OCI-LY7 (cell line): ENCODE measurements around the gene FOXF2. TPM values are rescaled to one million over a fixed set of nuclear protein-coding genes. Genes with fewer than 3 reads are reported as not detected.

Experiments
- BruUV-seq: library from RNA; stranded (reverse); fragments of 400-500 nt; replicated peaks from 2 replicates; lab custom pipeline; 2021; lab: Mats Ljungman, UMichigan
- CTCF ChIA-PET: fragments of 300-600 bp; sonication (Branson Sonifier 250); formaldehyde crosslinking; loops from one replicate; lab custom pipeline; 2022; ENCODE audit warnings: antibody characterized with exemption; ENCODE audit not compliant: unreplicated experiment; lab: Charles Lee
- POLR2A ChIA-PET: fragments of 300-600 bp; sonication (Branson Sonifier 250); formaldehyde crosslinking; loops from one replicate; lab custom pipeline; 2022; ENCODE audit warnings: antibody characterized with exemption; lab: Charles Lee
- DNase-seq: peaks from one replicate; pipeline ENCODE4 v3.0.0-alpha.2; 2015; ENCODE audit warnings: low spot score
- H2AFZ ChIP-seq: fragments of 200-600 bp; sonication (generic), shearing (Covaris generic); 2 replicates; pipeline ENCODE4 v1.6.1; 2014; ENCODE audit warnings: mild to moderate bottlenecking, antibody characterized with exemption, low read length, moderate library complexity
- H3K27ac ChIP-seq: fragments of 200-600 bp; sonication (generic); 2 replicates; pipeline ENCODE4 v1.5.1; 2014; ENCODE audit warnings: mixed run types, low read depth, mild to moderate bottlenecking, moderate library complexity, low read length, inconsistent platforms; ENCODE audit not compliant: poor library complexity, severe bottlenecking
- H3K36me3 ChIP-seq: fragments of 200-600 bp; sonication (generic); 2 replicates; pipeline ENCODE4 v1.6.1; 2014; ENCODE audit warnings: mild to moderate bottlenecking, antibody characterized with exemption, low read length, moderate library complexity, mixed read lengths; ENCODE audit not compliant: insufficient read depth
- H3K4me1 ChIP-seq: fragments of 200-600 bp; sonication (generic); 2 replicates; pipeline ENCODE4 v1.5.1; 2014; ENCODE audit warnings: mild to moderate bottlenecking, low read length; ENCODE audit not compliant: insufficient read depth, poor library complexity, severe bottlenecking
- H3K4me2 ChIP-seq: fragments of 200-600 bp; sonication (generic); 2 replicates; pipeline ENCODE4 v1.6.1; 2014; ENCODE audit warnings: mild to moderate bottlenecking, low read length
- H3K4me3 ChIP-seq: fragments of 200-600 bp; sonication (generic); 2 replicates; pipeline ENCODE4 v1.5.1; 2014; ENCODE audit warnings: mild to moderate bottlenecking, low read depth, low read length; ENCODE audit not compliant: poor library complexity, severe bottlenecking
- H3K79me2 ChIP-seq: fragments of 200-600 bp; sonication (generic); 2 replicates; pipeline ENCODE4 v1.6.1; 2016; ENCODE audit warnings: low read depth, mild to moderate bottlenecking, low read length, moderate library complexity, mixed read lengths; ENCODE audit not compliant: insufficient read depth
- H3K9me2 ChIP-seq: fragments of 200-600 bp; sonication (generic); 2 replicates; pipeline ENCODE4 v1.6.1; 2016; ENCODE audit warnings: mild to moderate bottlenecking, low read length, mixed read lengths; ENCODE audit not compliant: insufficient read depth
- H3K9me3 ChIP-seq: fragments of 200-600 bp; sonication (generic); 2 replicates; pipeline ENCODE4 v1.6.1; 2014; ENCODE audit warnings: mild to moderate bottlenecking, mixed run types, low read length, mixed read lengths
- H4K20me1 ChIP-seq: fragments of 200-600 bp; sonication (generic); 2 replicates; pipeline ENCODE4 v1.6.1; 2014; ENCODE audit warnings: mild to moderate bottlenecking, antibody characterized with exemption, low read length, moderate library complexity, mixed read lengths; ENCODE audit not compliant: insufficient read depth
- EZH2phosphoT487 ChIP-seq: fragments of 200-600 bp; sonication (generic); IDR thresholded peaks from 2 replicates; pipeline ENCODE4 v1.6.1; 2018; ENCODE audit warnings: low read depth, borderline replicate concordance, mild to moderate bottlenecking, mixed run types, antibody characterized with exemption, low read length, moderate library complexity, mixed read lengths
- intact Hi-C: fragments of 100-400 bp; cut with micrococcal nuclease; formaldehyde crosslinking; loops from one replicate; pipeline ENCODE4 v1.10.0; 2022; ENCODE audit not compliant: unreplicated experiment
- total RNA-seq, 2 experiments: library from RNA; depleted of rRNA in 1 of 2; stranded (reverse); fragments of >200 nt in 1 of 2; shearing (Covaris generic) in 1 of 2; gene quantifications; 2 replicates each; pipeline ENCODE4 v1.2.3, GENCODE V29; 2014 to 2022
- TF ChIP-seq, protein P1 (sequence below): fragments of 200-600 bp; sonication (generic); conservative IDR thresholded peaks from 2 replicates; pipeline ENCODE4 v1.5.1; 2014; ENCODE audit warnings: mild to moderate bottlenecking, antibody characterized with exemption, low read length, moderate library complexity, mixed read lengths

Gene FOXF2
- total RNA-seq, 2 experiments from 2014 or later: not detected

DNA sequence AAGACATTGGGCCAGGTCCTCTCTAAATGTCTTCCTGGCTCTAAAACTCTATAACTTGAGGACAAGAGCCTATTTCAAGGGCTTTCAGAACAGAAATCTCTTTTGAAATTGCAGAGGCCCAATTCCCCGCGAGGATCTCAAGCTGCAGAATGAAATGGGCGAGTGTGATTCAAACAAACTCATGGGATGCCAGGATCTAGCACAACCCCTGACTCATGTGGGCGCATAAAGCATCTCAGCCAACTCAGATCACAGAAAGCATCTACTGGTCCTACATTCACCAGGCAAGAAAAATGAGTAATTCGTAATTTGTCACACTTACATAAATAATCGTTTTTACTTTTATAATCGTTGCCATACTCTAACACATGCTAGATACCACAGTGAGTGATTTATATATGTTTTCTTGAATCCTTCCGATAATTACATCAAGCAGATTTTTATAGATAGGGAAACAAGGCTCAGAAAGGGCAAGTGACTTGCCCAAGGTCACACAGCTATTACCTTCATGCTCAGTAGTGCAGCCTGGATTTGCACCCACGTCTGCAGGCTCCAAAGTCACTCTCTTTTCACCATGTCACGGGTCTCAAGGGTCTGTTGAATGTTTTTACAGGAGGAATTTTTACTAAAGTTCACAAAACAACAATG is 26.2 kb downstream of the FOXF2 start:
- no peaks in the 10 kb centered on the region for H3K79me2 ChIP-seq
- no peaks in the 10 kb centered on the region for H3K9me2 ChIP-seq
- H3K36me3 ChIP-seq: no peaks in the 10 kb centered on the region
- CTCF ChIA-PET: no interaction called here
- no peak overlapping the region for H2AFZ ChIP-seq
- H3K4me1 ChIP-seq: no peaks in the 10 kb centered on the region
- no peak overlapping the region for H3K27ac ChIP-seq
- H3K9me3 ChIP-seq: no peaks in the 10 kb centered on the region
- no TSS peak for BruUV-seq
- TF ChIP-seq, protein P1, sequence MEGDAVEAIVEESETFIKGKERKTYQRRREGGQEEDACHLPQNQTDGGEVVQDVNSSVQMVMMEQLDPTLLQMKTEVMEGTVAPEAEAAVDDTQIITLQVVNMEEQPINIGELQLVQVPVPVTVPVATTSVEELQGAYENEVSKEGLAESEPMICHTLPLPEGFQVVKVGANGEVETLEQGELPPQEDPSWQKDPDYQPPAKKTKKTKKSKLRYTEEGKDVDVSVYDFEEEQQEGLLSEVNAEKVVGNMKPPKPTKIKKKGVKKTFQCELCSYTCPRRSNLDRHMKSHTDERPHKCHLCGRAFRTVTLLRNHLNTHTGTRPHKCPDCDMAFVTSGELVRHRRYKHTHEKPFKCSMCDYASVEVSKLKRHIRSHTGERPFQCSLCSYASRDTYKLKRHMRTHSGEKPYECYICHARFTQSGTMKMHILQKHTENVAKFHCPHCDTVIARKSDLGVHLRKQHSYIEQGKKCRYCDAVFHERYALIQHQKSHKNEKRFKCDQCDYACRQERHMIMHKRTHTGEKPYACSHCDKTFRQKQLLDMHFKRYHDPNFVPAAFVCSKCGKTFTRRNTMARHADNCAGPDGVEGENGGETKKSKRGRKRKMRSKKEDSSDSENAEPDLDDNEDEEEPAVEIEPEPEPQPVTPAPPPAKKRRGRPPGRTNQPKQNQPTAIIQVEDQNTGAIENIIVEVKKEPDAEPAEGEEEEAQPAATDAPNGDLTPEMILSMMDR: no peak
- POLR2A ChIA-PET: no interaction called here
- DNase-seq: no peak
- H4K20me1 ChIP-seq: no peaks in the 10 kb centered on the region
- intact Hi-C loops: no loop called here
- H3K4me2 ChIP-seq: no peak overlapping the region
- no peak overlapping the region for H3K4me3 ChIP-seq

DNA sequence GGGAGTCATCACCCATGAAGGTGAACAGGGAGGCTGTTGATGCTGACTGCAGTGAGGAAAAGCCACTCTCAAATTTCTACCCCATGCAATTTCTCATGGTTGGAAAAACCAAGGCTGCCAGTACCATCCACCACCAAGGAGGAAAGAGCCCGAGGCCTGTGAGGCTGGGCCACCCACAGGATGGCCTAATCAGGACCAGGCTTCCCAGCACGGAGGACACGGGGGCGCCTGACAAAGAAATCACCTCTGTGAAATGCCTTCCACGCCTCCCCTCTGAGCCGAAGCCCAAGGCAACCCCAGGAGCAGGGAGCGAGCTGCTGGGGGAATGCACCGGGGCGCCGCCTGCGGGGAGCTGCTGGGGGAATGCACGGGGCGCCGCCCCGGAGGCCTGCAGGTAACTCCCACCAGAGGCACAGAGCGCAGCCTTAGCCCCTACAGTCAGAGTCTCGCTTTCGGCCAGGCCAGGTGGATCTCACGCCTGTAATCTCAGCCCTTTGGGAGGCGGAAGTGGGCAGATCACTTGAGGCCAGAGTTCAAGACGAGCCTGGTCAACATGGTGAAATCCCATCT is 26.9 kb downstream of the FOXF2 start:
- Histone ChIP-seq H3K9me2 (no peaks in the 10 kb centered on the region), H3K79me2 (no peaks in the 10 kb centered on the region), H3K4me1 (no peaks in the 10 kb centered on the region), H3K36me3 (no peaks in the 10 kb centered on the region), H3K4me3 (no peak overlapping the region), H3K9me3 (no peaks in the 10 kb centered on the region), H3K27ac (no peak overlapping the region), H4K20me1 (no peaks in the 10 kb centered on the region), H3K4me2 (no peak overlapping the region), H2AFZ (no peak overlapping the region)
- no TSS peak for BruUV-seq
- intact Hi-C loops: no loop called here
- DNase-seq: no peak
- ChIA-PET POLR2A (no interaction called here), CTCF (no interaction called here)
- TF ChIP-seq, protein P1: no peak
- no peak for TF ChIP-seq EZH2phosphoT487

DNA sequence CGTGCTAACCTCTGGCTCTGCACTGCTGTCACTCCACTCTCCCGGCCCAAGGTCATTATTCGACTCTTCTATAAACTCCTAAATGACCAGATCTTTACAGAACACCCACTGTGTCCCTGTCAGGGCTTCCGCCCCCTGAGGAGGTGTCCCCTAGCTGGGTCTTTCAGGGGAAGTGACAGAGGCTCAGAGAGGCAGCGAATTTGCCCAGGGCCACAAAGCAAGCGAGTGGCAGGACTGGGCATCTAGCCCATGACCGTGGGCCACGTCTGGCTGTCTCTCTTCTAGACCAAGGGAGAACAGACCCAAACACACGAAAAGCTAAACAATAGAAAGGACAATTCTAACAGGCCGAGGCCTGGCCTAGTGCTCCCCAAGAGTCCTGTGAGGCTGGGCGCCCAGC is 27.4 kb downstream of the FOXF2 start:
- no peak for DNase-seq
- no peak overlapping the region for H3K4me2 ChIP-seq
- POLR2A ChIA-PET: no interaction called here
- H4K20me1 ChIP-seq: no peaks in the 10 kb centered on the region
- H3K9me3 ChIP-seq: no peaks in the 10 kb centered on the region
- no peak for TF ChIP-seq EZH2phosphoT487
- TF ChIP-seq, protein P1: no peak
- H3K4me3 ChIP-seq: no peak overlapping the region
- H2AFZ ChIP-seq: no peak overlapping the region
- no peak overlapping the region for H3K27ac ChIP-seq
- no peaks in the 10 kb centered on the region for H3K9me2 ChIP-seq
- H3K79me2 ChIP-seq: no peaks in the 10 kb centered on the region
- CTCF ChIA-PET: no interaction called here
- intact Hi-C loops: no loop called here
- H3K36me3 ChIP-seq: no peaks in the 10 kb centered on the region
- BruUV-seq: no TSS peak
- H3K4me1 ChIP-seq: no peaks in the 10 kb centered on the region
